HCT116 (cell line): Measurements from ENCODE around the gene PUSL1. TPM values are rescaled to one million over a fixed set of nuclear protein-coding genes. Genes with fewer than 3 reads are reported as not detected.

Experiments
- ATAC-seq: fragments of 200-7000 bp; cut with Tn5 transposase; 2 replicates; pipeline ENCODE4 v1.9.1; 2020; ENCODE audit warnings: mild to moderate bottlenecking, moderate library complexity
- BruUV-seq: library from RNA; stranded (reverse); fragments of 400-500 nt; replicated peaks from 2 replicates; lab custom pipeline; 2021; lab: Mats Ljungman, UMichigan
- CTCF ChIA-PET: fragments of 300-600 bp; sonication (Branson Sonifier 250); formaldehyde crosslinking; loops from one replicate; lab custom pipeline; 2021; ENCODE audit warnings: antibody characterized with exemption; lab: Charles Lee
- POLR2A ChIA-PET: fragments of 300-600, 350-600 bp; sonication (Branson Sonifier 250); formaldehyde crosslinking; loops from one replicate; lab custom pipeline; 2021; ENCODE audit warnings: antibody characterized with exemption; lab: Charles Lee
- RAD21 ChIA-PET, 2 experiments: fragments of 300-600 bp; sonication (Branson Sonifier 250); formaldehyde crosslinking; loops; one replicate each; lab custom pipeline; 2023; ENCODE audit warnings: low total read pairs in 2 of 2; ENCODE audit not compliant: uncharacterized antibody in 2 of 2, unreplicated experiment in 2 of 2, low non-redundant PET in 1 of 2; lab: Charles Lee
- DNase-seq: peaks from one replicate; pipeline ENCODE4 v3.0.0-alpha.2; 2010; ENCODE audit warnings: low read depth, low spot score
- H2AFZ ChIP-seq: fragments of 200-600 bp; shearing (Covaris generic), sonication (generic); 2 replicates; pipeline ENCODE4 v1.6.1; 2017; ENCODE audit warnings: low read depth, mixed run types, mixed read lengths, antibody characterized with exemption, low read length; ENCODE audit not compliant: poor library complexity, severe bottlenecking
- H3K27ac ChIP-seq: 2 replicates; pipeline ENCODE4 v1.5.1; 2012; ENCODE audit warnings: low read depth, low read length
- H3K27me3 ChIP-seq: fragments of 200-600 bp; sonication (generic); 2 replicates; pipeline ENCODE4 v1.6.1; 2016; ENCODE audit warnings: mixed run types, low read length, mixed read lengths; ENCODE audit not compliant: insufficient read depth
- H3K36me3 ChIP-seq, 2 experiments: fragments of 200-500 bp in 1 of 2; fragments of 200-600 bp in 1 of 2; sonication (Bioruptor generic) in 1 of 2; sonication (generic) in 1 of 2; 2 replicates each; pipeline versions ENCODE4 v1.5.1 to v1.6.1; 2014 to 2016; ENCODE audit warnings: low read length in 2 of 2, inconsistent platforms in 1 of 2, mixed read lengths in 1 of 2, mixed run types in 1 of 2; ENCODE audit not compliant: insufficient read depth in 2 of 2, control insufficient read depth in 1 of 2
- H3K4me1 ChIP-seq, 2 experiments: fragments of 200-600 bp in 1 of 2; sonication (generic) in 1 of 2; 2 replicates each; pipeline versions ENCODE4 v1.5.1 to v1.6.1; 2012 to 2017; ENCODE audit warnings: low read length in 2 of 2, inconsistent platforms in 1 of 2, mild to moderate bottlenecking in 1 of 2, mixed read lengths in 1 of 2, mixed run types in 1 of 2, moderate library complexity in 1 of 2; ENCODE audit not compliant: insufficient read depth in 2 of 2, control insufficient read depth in 1 of 2
- H3K4me2 ChIP-seq: fragments of 200-600 bp; sonication (generic); 2 replicates; pipeline ENCODE4 v1.6.1; 2017; ENCODE audit warnings: mixed run types, low read length, mixed read lengths
- H3K4me3 ChIP-seq, 2 experiments: fragments of 200-600 bp in 1 of 2; sonication (generic) in 1 of 2; replicated peaks in 1 of 2; 2 replicates each; pipeline ENCODE4 v1.5.1; 2011 to 2016; ENCODE audit warnings: low read length in 2 of 2, control low read depth in 1 of 2, low read depth in 1 of 2, mild to moderate bottlenecking in 1 of 2, mixed read lengths in 1 of 2, mixed run types in 1 of 2
- H3K79me2 ChIP-seq: fragments of 200-600 bp; sonication (generic); 2 replicates; pipeline ENCODE4 v1.6.1; 2017; ENCODE audit warnings: mild to moderate bottlenecking, mixed run types, low read length, moderate library complexity, mixed read lengths; ENCODE audit not compliant: insufficient read depth
- H3K9ac ChIP-seq: fragments of 200-600 bp; sonication (generic); 2 replicates; pipeline ENCODE4 v1.6.1; 2016; ENCODE audit warnings: low read length, mixed read lengths
- H3K9me2 ChIP-seq: fragments of 200-600 bp; sonication (generic), shearing (Covaris generic); 2 replicates; pipeline ENCODE4 v1.6.1; 2017; ENCODE audit warnings: mixed run types, mild to moderate bottlenecking, moderate library complexity; ENCODE audit not compliant: insufficient read depth
- H3K9me3 ChIP-seq, 2 experiments: fragments of 200-500 bp in 1 of 2; fragments of 200-600 bp in 1 of 2; sonication (Bioruptor generic) in 1 of 2; sonication (generic) in 1 of 2; 2 replicates each; pipeline ENCODE4 v1.6.1; 2014 to 2017; ENCODE audit warnings: low read length in 2 of 2, mixed read lengths in 2 of 2, inconsistent platforms in 1 of 2, low read depth in 1 of 2, mild to moderate bottlenecking in 1 of 2, mixed run types in 1 of 2, moderate library complexity in 1 of 2; ENCODE audit not compliant: control insufficient read depth in 1 of 2, insufficient read depth in 1 of 2
- H4K20me1 ChIP-seq: fragments of 200-600 bp; sonication (generic), shearing (Covaris generic); 2 replicates; pipeline ENCODE4 v1.6.1; 2017; ENCODE audit warnings: mixed run types, mild to moderate bottlenecking, moderate library complexity; ENCODE audit not compliant: insufficient read depth
- CTCF ChIP-seq, 3 experiments: fragments of 200-600 bp in 1 of 3; sonication (generic) in 1 of 3; IDR thresholded peaks in 2 of 3; conservative IDR thresholded peaks in 1 of 3; 2 replicates each; pipeline ENCODE4 v1.5.1; 2012 to 2017; ENCODE audit warnings: low read depth in 2 of 3, low read length in 2 of 3, antibody characterized with exemption in 1 of 3, borderline replicate concordance in 1 of 3, control low read depth in 1 of 3, mild to moderate bottlenecking in 1 of 3, mixed read lengths in 1 of 3, mixed run types in 1 of 3, moderate library complexity in 1 of 3; ENCODE audit not compliant: insufficient read depth in 1 of 3
- EGR1 ChIP-seq: IDR thresholded peaks from 2 replicates; pipeline ENCODE4 v1.6.1; 2012; ENCODE audit warnings: low read depth
- ELF1 ChIP-seq: IDR thresholded peaks from 2 replicates; pipeline ENCODE4 v1.6.1; 2012; ENCODE audit warnings: low read depth, borderline replicate concordance
- REST ChIP-seq: IDR thresholded peaks from 2 replicates; pipeline ENCODE4 v1.6.1; 2012; ENCODE audit warnings: low read depth
- SP1 ChIP-seq: IDR thresholded peaks from 2 replicates; pipeline ENCODE4 v1.6.1; 2012; ENCODE audit warnings: low read depth
- SRF ChIP-seq: IDR thresholded peaks from 2 replicates; pipeline ENCODE4 v1.6.1; 2012; ENCODE audit warnings: low read depth
- YY1 ChIP-seq: IDR thresholded peaks from 2 replicates; pipeline ENCODE4 v1.6.1; 2011; ENCODE audit warnings: low read length, low read depth, moderate library complexity, mild to moderate bottlenecking; ENCODE audit not compliant: insufficient replicate concordance; ENCODE audit errors: extremely low read depth
- intact Hi-C: fragments of 100-400 bp; cut with micrococcal nuclease; formaldehyde crosslinking; loops from 2 replicates; pipeline ENCODE4 v1.10.0; 2022
- total RNA-seq: library from RNA; stranded (reverse); gene quantifications from one replicate; pipeline ENCODE4 v1.2.1, GENCODE V29; 2021; ENCODE audit not compliant: unreplicated experiment

The PUSL1 gene
- total RNA-seq, 1 experiment from 2014 or later, result 47.2 TPM

DNA sequence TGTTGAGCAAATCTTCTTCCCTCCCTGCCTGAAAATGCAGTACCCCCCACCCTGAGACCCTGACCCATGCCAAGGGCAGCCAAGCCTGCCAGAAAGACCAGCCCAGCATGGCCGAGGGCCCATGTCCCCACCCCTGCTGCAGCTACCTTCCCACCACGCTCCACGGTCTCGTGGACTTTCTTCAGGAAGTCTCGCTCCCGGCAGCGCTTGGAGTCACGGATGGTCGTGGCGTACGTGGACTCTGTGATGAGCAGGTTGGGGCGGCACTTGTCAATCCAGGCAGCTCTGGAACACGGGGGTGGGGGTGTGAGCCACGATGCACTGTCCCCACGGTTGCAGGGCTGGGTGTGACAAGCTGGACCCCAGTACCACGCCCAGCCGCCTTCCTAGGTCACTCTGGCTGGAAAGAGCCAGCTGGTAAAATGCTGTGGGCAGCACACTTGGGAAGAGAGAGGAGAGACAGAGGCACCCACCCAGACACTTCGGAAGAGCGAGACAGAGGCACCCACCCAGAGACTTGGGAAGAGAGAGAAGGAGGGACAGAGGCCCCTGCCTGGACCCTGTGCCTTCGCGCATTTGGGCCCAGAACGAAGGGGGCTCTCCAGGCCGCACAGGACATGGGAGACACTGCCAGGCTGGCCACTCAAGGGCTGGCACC is 6.4 kb downstream of the PUSL1 start:
- Histone ChIP-seq H3K9me2 (no peaks in the 10 kb centered on the region), H2AFZ (no peak overlapping the region), H3K27ac (peak overlapping the region; percentile 26; the same call in 1 of the 2 replicates), H3K36me3 (peaks cover 19 to 48% of the 10 kb centered on the region in 2 experiments), H3K4me1 (peaks cover 23 to 48% of the 10 kb centered on the region in 2 experiments), H3K4me2 (no peak overlapping the region), H3K27me3 (no peaks in the 10 kb centered on the region), H3K9ac (no peak overlapping the region)
- no peak for ATAC-seq
- ChIA-PET RAD21 (no interaction called here), POLR2A (no interaction called here)
- DNase-seq, result no peak
- TF ChIP-seq EGR1, result no peak
- no peak for TF ChIP-seq ELF1
- no peak for TF ChIP-seq SRF
- TF ChIP-seq CTCF (IDR thresholded peaks at IDR 0.05 in 2 of 3, conservative IDR thresholded peaks at IDR 0.05 in 1 of 3; ENCODE audit: borderline replicate concordance in 1 of 3, insufficient read depth in 1 of 3, low read depth in 2 of 3, low read length in 2 of 3), result no peak
- no peak for TF ChIP-seq REST
- no peak for TF ChIP-seq YY1
- no peak for TF ChIP-seq SP1
- TF ChIP-seq, all 23 proteins: peak for 0
- no peak overlapping the region for H3K4me3 ChIP-seq
- CTCF ChIA-PET, result no interaction called here
- BruUV-seq, result no TSS peak
- peaks cover 9% of the 10 kb centered on the region; the same call in 1 of the 2 replicates for H4K20me1 ChIP-seq
- H3K9me3 ChIP-seq, result no peaks in the 10 kb centered on the region
- peaks cover 90% of the 10 kb centered on the region for H3K79me2 ChIP-seq
- intact Hi-C loops, result no loop called here
